Measurements from ENCODE around the gene NKAIN2. TPM values are rescaled to one million over a fixed set of nuclear protein-coding genes. Genes with fewer than 3 reads are reported as not detected.

NKAIN2 gene
- total RNA-seq, 3 donors from 2014 or later: 0.48 to 1.8 TPM; not detected in 1

- TF ChIP-seq POLR2AphosphoS5 (IDR thresholded peaks at IDR 0.05): no peak
- Histone ChIP-seq H3K27ac (no peak overlapping the region), H3K4me3 (no peak overlapping the region), H3K4me1 (no peaks in the 10 kb centered on the region), H3K9me3 (no peaks in the 10 kb centered on the region), H3K27me3 (no peaks in the 10 kb centered on the region), H3K36me3 (no peaks in the 10 kb centered on the region)
- DNase-seq (ENCODE audit: low spot score in 2 of 2): no peak
- intact Hi-C loops (cut with DNase I; ENCODE audit: low total_unique reads): no loop called here
Measured at GRCh38 chr6:123895346-123895745, 91.7 kb downstream of the NKAIN2 start.

- no peaks in the 10 kb centered on the region for H3K36me3 ChIP-seq
- intact Hi-C loops (cut with DNase I; ENCODE audit: low total_unique reads): no loop called here
- H3K27me3 ChIP-seq: no peaks in the 10 kb centered on the region
- H3K9me3 ChIP-seq: no peaks in the 10 kb centered on the region
- no peak overlapping the region for H3K4me3 ChIP-seq
- no peak for TF ChIP-seq POLR2AphosphoS5 (IDR thresholded peaks at IDR 0.05)
- TF ChIP-seq, protein P1, sequence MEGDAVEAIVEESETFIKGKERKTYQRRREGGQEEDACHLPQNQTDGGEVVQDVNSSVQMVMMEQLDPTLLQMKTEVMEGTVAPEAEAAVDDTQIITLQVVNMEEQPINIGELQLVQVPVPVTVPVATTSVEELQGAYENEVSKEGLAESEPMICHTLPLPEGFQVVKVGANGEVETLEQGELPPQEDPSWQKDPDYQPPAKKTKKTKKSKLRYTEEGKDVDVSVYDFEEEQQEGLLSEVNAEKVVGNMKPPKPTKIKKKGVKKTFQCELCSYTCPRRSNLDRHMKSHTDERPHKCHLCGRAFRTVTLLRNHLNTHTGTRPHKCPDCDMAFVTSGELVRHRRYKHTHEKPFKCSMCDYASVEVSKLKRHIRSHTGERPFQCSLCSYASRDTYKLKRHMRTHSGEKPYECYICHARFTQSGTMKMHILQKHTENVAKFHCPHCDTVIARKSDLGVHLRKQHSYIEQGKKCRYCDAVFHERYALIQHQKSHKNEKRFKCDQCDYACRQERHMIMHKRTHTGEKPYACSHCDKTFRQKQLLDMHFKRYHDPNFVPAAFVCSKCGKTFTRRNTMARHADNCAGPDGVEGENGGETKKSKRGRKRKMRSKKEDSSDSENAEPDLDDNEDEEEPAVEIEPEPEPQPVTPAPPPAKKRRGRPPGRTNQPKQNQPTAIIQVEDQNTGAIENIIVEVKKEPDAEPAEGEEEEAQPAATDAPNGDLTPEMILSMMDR (IDR thresholded peaks at IDR 0.05): no peak
- no peak for TF ChIP-seq POLR2A (IDR thresholded peaks at IDR 0.05)
- no peak overlapping the region for H3K27ac ChIP-seq
- no peak for DNase-seq (ENCODE audit: low spot score in 2 of 2)
- no peaks in the 10 kb centered on the region for H3K4me1 ChIP-seq
Measured at GRCh38 chr6:123895806-123896205, 92.1 kb downstream of the NKAIN2 start.

DNA sequence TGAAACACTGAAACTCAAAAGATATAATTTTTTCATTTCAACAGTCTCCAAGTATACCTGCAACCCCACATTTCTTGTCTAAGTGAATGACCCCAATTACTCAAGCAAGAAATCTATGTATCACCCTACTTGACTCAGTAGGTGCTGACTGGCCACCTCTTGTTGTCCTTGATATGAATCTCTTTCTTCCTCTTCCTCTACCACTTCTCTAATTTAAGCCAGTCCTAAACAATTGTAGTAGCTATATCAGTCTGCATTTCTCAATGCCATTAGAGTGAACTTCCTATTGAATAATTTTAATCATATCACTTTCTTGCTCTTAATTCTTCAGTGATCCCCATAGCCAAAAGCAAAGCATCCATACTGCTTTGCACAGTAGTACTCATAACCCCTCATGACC lies 93.2 kb downstream of the NKAIN2 start:
- H3K9me3 ChIP-seq: no peaks in the 10 kb centered on the region
- TF ChIP-seq POLR2A (IDR thresholded peaks at IDR 0.05) (no peak), POLR2AphosphoS5 (IDR thresholded peaks at IDR 0.05) (no peak)
- TF ChIP-seq, protein P1 (IDR thresholded peaks at IDR 0.05): no peak
- no peaks in the 10 kb centered on the region for H3K27me3 ChIP-seq

DNA sequence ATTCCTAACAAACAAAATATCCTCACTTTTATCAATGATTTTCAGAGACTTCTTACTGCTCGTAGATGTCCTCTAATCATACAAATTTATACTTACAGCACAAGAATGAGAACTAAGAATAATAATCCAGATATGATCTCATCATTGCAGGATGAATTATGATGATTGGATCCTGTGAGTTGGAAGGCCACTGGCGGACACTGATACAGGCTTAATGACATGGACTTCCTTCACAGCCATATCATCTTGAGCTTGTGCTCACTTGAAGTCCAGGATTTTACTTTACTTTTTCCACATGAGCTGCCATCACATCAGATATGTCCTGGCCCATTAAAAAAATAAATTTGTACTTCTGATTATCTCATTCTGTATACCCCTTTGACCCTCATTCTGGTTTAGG lies 94.3 kb downstream of the NKAIN2 start:
- intact Hi-C loops (cut with DNase I; ENCODE audit: low total_unique reads): no loop called here
- Histone ChIP-seq H3K27me3 (no peaks in the 10 kb centered on the region), H3K36me3 (no peaks in the 10 kb centered on the region), H3K27ac (no peak overlapping the region), H3K4me3 (no peak overlapping the region), H3K9me3 (no peaks in the 10 kb centered on the region), H3K4me1 (no peaks in the 10 kb centered on the region)
- DNase-seq (ENCODE audit: low spot score in 2 of 2): no peak
- TF ChIP-seq POLR2AphosphoS5 (IDR thresholded peaks at IDR 0.05) (no peak), POLR2A (IDR thresholded peaks at IDR 0.05) (no peak)
- TF ChIP-seq, protein P1 (IDR thresholded peaks at IDR 0.05): no peak

More for the DNA sequence above, 93.2 kb downstream of the NKAIN2 start:
- intact Hi-C loops (cut with DNase I; ENCODE audit: low total_unique reads): no loop called here
- Histone ChIP-seq H3K36me3 (no peaks in the 10 kb centered on the region), H3K4me1 (no peaks in the 10 kb centered on the region), H3K27ac (no peak overlapping the region), H3K4me3 (no peak overlapping the region)
- DNase-seq (ENCODE audit: low spot score in 2 of 2): no peak

DNA sequence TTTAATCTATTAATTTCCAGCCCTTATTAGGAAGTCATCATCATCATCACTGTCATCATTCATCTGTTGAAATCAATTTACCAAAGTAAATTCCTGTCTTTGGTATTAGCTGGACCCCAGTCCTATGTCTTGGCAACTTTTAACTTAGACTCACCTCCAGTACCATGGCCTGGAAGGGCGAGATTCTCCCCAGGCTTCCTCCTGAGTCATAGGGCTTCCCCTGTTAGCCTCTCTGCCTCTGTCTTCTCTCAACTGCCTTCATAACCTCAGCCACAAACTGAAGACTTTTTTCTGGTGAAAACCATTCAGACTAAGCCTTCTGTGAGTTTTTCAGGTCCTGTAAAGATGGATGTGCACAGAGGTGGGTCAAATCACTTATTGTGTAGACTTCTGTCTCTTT lies 95.0 kb downstream of the NKAIN2 start:
- H3K27ac ChIP-seq: no peak overlapping the region
- no peak for DNase-seq (ENCODE audit: low spot score in 2 of 2)
- H3K4me3 ChIP-seq: no peak overlapping the region
- TF ChIP-seq POLR2AphosphoS5 (IDR thresholded peaks at IDR 0.05) (no peak), POLR2A (IDR thresholded peaks at IDR 0.05) (no peak)
- TF ChIP-seq, protein P1 (IDR thresholded peaks at IDR 0.05): no peak
- no peaks in the 10 kb centered on the region for H3K9me3 ChIP-seq
- H3K36me3 ChIP-seq: no peaks in the 10 kb centered on the region
- intact Hi-C loops (cut with DNase I; ENCODE audit: low total_unique reads): no loop called here
- no peaks in the 10 kb centered on the region for H3K27me3 ChIP-seq
- no peaks in the 10 kb centered on the region for H3K4me1 ChIP-seq

DNA sequence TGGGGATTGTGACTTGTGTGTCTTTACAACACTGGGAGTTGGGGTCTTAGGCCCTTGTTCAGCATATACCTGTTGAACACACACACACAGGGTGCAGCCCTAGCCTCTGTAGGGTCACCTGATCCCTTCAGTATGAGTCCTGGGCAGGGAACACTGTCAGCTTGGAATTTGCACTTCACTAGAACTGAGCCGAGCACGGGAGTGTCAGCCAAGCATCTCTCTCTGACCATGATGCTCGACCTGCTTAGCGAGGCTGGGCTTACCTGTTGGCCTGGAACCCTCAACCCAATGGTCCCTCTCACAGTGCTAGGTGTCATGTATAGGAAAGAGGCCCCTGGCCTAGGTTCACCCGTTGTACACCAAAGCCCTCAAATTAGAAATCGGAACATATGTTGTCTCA lies 96.1 kb downstream of the NKAIN2 start:
- H3K27me3 ChIP-seq: no peaks in the 10 kb centered on the region
- no peak for DNase-seq (ENCODE audit: low spot score in 2 of 2)
- no peaks in the 10 kb centered on the region for H3K9me3 ChIP-seq

More for the DNA sequence above, 96.1 kb downstream of the NKAIN2 start:
- no peaks in the 10 kb centered on the region for H3K4me1 ChIP-seq
- H3K4me3 ChIP-seq: no peak overlapping the region
- TF ChIP-seq POLR2A (IDR thresholded peaks at IDR 0.05): no peak
- TF ChIP-seq POLR2AphosphoS5 (IDR thresholded peaks at IDR 0.05): no peak
- TF ChIP-seq, protein P1 (IDR thresholded peaks at IDR 0.05): no peak
- intact Hi-C loops (cut with DNase I; ENCODE audit: low total_unique reads): no loop called here
- no peak overlapping the region for H3K27ac ChIP-seq
- no peaks in the 10 kb centered on the region for H3K36me3 ChIP-seq

Measured in breast epithelium (tissue), 4 donors.